Prostate gland (tissue), 2 donors: ENCODE data around the gene GFPT2.

Source experiments
- CTCF ChIP-seq, 4 experiments: fragments of 200-600 bp in 2 of 4; fragments of 450-650 bp in 2 of 4; sonication (generic) in 2 of 4; IDR thresholded peaks; 1 replicate in 3 of 4; 2 replicates in 1 of 4; pipeline ENCODE4 v1.5.1; 2016 to 2019; ENCODE audit warnings: antibody characterized with exemption in 4 of 4, mild to moderate bottlenecking in 2 of 4, moderate library complexity in 2 of 4
- POLR2A ChIP-seq: fragments of 450-650 bp; IDR thresholded peaks from one replicate; pipeline ENCODE4 v1.6.1; 2016; ENCODE audit warnings: antibody characterized with exemption, mild to moderate bottlenecking
- POLR2AphosphoS5 ChIP-seq: sonication (generic); formaldehyde crosslinking; IDR thresholded peaks from one replicate; pipeline ENCODE4 v1.6.1; 2017; ENCODE audit warnings: antibody characterized with exemption

GRCh38 chr5:180354966-180355365 is 1.8 kb upstream of the GFPT2 start:
- TF ChIP-seq CTCF (IDR thresholded peaks at IDR 0.05) (no peak), POLR2A (no peak), POLR2AphosphoS5 (no peak)
